Subcutaneous adipose tissue (tissue), 4 donors: ENCODE data around the gene TAF11. TPM values are rescaled to one million over a fixed set of nuclear protein-coding genes. Genes with fewer than 3 reads are reported as not detected.

Experiments used
- total RNA-seq, 4 donors: library from RNA; depleted of rRNA; stranded (reverse); fragments of >200 nt; gene quantifications; one replicate each; pipeline ENCODE4 v1.1.0, GENCODE V29; 2016
- TF ChIP-seq, protein P1 (sequence below): fragments of 450-650 bp; IDR thresholded peaks from one replicate; pipeline ENCODE4 v1.5.1; 2016; ENCODE audit warnings: low read depth, mild to moderate bottlenecking, control low read depth, antibody characterized with exemption, moderate library complexity

Gene TAF11
- total RNA-seq, 4 donors from 2014 or later: 12.2 to 18.5 (median 18.2) TPM

DNA sequence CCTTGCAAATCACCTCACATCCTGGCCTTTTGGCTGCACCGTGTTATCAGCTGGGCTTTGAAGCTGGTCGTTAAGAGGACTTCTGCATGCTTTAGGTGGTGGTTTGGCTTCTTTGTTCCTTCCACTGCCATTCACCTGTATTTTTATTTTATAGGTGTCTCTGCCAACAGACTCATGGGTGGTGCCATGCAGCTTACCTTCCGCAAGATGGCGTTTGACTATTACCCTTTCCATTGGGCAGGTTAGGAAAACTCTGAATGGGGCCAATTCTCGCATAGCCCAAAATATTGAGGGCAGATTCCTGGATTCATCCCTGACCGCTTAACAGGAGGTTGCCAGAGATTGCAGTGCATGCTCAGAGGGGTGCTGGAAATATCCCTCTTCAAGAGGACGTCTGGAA lies 32.4 kb downstream of the TAF11 start:
- TF ChIP-seq, protein P1, sequence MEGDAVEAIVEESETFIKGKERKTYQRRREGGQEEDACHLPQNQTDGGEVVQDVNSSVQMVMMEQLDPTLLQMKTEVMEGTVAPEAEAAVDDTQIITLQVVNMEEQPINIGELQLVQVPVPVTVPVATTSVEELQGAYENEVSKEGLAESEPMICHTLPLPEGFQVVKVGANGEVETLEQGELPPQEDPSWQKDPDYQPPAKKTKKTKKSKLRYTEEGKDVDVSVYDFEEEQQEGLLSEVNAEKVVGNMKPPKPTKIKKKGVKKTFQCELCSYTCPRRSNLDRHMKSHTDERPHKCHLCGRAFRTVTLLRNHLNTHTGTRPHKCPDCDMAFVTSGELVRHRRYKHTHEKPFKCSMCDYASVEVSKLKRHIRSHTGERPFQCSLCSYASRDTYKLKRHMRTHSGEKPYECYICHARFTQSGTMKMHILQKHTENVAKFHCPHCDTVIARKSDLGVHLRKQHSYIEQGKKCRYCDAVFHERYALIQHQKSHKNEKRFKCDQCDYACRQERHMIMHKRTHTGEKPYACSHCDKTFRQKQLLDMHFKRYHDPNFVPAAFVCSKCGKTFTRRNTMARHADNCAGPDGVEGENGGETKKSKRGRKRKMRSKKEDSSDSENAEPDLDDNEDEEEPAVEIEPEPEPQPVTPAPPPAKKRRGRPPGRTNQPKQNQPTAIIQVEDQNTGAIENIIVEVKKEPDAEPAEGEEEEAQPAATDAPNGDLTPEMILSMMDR: no peak

DNA sequence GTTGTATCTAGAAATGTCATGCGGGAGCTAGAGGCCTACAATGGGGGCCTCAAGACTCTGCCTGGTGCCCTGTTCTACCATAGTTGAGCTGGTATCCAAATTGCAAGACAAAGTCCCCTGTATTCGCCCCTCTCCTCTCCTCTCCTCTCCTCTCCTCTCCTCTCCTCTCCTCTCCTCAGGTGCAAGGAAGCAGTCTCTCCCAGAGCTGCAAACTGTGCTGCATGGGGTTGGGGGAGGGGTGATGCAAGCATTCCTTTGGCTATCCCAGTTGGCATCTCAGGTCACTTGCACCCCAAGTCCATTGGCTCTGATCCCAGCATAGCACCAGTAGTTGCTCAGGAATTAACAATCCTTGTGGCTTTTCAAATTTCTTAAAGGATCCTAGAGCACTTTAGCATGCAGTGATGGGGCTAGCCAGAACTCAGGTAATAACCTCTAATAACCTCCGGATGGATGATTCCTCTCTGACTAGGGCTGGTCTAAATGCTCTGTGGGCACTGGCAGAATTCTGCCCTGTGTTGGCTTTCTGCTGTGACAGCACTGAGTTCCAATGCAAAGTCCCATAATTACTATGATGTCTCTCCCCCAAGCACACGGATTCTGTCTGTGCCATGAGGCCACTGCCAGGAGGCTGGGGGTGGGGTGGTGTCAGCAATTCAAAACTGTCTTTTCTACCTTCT lies 35.3 kb downstream of the TAF11 start:
- TF ChIP-seq, protein P1: no peak

DNA sequence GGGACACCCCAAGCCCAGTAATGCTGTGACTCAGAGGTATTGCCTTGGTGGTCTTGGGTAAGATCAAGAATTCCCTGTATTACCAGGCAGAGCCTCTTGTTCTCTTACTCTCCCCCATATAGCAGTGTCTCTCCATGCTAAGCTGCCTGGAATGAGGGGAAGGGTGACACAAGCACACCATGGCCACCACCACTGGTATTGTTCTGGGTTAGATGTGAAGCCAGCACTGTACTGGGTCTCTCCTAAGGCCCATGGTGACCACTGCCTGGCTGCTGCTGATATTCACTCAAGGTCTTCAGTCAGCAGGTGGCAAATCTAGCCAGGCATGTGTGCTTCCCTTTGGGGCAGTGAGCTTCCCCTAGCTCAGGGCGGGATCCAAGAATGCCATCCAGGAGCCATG lies 36.5 kb downstream of the TAF11 start:
- TF ChIP-seq, protein P1: no peak

DNA sequence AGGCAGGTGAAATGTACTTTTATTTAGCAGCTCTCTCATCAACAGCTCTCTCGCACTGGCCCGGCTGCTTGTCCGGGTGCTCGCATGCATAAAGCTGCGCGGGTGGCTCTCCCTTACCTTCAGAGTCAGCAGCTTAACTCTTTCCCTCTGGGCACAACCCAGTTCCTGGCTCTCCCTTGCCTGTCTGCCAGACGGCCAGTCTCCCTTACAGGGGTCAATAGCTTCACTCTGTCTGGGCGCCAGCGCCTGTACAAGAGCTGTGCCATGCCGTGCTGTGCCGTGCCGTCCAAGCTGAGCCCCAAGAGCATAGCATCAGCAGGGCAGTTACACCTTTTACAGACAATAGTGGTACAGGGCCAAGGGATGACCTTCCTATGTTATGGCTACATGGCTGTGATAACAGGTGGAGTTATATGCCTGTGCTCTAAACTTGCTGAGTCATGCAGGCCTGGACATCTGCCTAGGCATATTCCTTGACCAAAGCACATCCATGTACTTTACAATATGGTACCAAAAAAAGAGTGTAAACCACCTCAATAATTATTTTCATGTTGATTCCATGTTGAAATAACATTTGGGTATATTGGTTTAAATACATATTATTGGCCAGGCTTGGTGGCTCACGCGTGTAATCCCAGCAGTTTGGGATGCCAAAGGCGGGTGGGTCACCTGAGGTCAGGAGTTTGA lies 48.0 kb downstream of the TAF11 start:
- TF ChIP-seq, protein P1: no peak

DNA sequence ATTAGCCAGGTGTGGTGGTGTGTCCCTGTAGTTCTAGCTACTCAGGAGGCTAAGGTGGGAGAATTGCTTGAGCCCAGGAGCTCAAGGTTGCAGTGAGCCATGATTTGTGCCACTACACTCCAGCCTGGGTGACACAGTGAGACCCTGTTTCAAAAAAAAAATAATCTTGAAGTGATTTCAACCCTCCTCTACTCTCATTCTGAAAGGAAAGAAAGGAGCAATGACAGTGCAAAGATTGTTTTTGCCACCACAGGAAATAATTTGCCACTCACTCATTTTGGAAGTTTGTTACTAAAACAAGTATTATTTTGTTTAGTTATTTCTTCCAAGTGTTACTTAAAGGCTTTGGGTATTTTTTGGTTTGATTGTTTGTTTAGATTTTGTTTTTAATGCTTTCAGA lies 50.3 kb downstream of the TAF11 start:
- TF ChIP-seq, protein P1: no peak

DNA sequence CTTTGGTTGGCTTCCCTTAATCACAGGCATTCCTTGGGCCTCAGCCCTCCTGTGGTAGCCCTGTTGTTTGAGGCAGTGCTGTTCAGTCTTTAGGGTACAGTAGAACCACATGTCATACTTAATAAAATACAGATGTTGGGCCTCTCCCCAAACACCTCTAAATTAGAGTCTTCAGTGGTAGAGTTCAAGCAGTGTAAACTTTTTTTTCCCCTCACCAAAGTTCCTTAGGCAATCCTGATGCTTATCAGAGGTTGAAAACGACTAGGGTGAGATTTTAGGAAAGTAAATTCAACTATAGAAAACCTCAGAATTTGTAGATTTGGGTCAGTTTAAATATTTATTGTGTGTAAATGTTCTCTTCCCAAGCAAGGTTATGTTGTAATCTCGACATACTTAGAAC lies 51.4 kb downstream of the TAF11 start:
- TF ChIP-seq, protein P1: no peak

DNA sequence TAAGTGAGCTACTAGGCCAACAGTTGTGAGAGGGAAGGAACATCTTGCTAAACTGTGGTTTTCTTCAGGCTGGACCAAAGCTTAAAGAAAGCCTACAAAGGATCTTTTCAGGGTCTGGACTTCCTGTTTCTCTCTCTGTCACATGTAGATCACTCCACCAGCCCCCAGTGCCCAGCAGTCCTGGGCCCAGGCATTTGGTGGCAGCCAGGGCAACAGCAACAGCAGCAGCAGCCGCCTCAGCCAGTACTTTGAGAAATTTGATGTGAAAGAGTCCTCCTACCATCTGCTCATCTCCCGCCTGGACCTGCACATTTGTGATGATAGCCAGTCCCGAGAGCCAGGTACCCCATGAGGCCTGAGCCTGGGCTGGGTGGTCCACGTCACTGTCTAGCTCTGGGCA lies 51.8 kb downstream of the TAF11 start:
- TF ChIP-seq, protein P1: no peak
